K562 treated with DMSO at 1 percent for 12 hours (cell line): ENCODE results near the gene UTP4. TPM values are rescaled to one million over a fixed set of nuclear protein-coding genes. Genes with fewer than 3 reads are reported as not detected.

Experiments used
- total RNA-seq: library from RNA; unstranded; fragments of 300-600 nt; gene quantifications from 2 replicates; pipeline ENCODE4 v1.2.3, GENCODE V29; 2022; ENCODE audit not compliant: insufficient read depth

Gene UTP4
- total RNA-seq = 21.8 and 47.2 TPM in 2 replicates

GRCh38 chr16:69132424-69133252 is at the start of gene UTP4, which contains the start of gene CHTF8:
UTP4 (plus strand) TSS chr16:69132649; CDS start chr16:69133460, 811 bp downstream.
CHTF8 (minus strand) TSS chr16:69132588; CDS start chr16:69121458, 11,130 bp downstream.

GRCh38 chr16:69105501-69106361 is 26.7 kb upstream of the UTP4 start, which contains the start of gene HAS3:
HAS3 (plus strand) TSS chr16:69105653; CDS start chr16:69109396, 3,743 bp downstream.

GRCh38 chr16:69186642-69187445 is 54.4 kb downstream of the UTP4 start, which contains the start of gene SNTB2:
SNTB2 (plus strand) TSS chr16:69187164; CDS start chr16:69187167, 3 bp downstream.

Other genes starting within 250 kb of the UTP4 start
- 0.32 TPM in 1 of 2 replicates, not detected in the other for gene HAS3, start 27.0 kb upstream of the UTP4 start, total RNA-seq
- 88.8 and 159 TPM in 2 replicates for gene CHTF8, start 61 bp upstream of the UTP4 start, total RNA-seq
- 1.9 and 8.6 TPM in 2 replicates for gene SNTB2, start 54.5 kb downstream of the UTP4 start, total RNA-seq
- 50.1 and 65.2 TPM in 2 replicates for gene VPS4A, start 178.7 kb downstream of the UTP4 start, total RNA-seq
- 20.1 and 21.3 TPM in 2 replicates for gene PDF, start 197.9 kb downstream of the UTP4 start, total RNA-seq
- 23.7 and 40.3 TPM in 2 replicates for gene COG8, start 206.9 kb downstream of the UTP4 start, total RNA-seq
- gene NIP7, start 207.1 kb downstream of the UTP4 start, total RNA-seq = 10.4 and 17.9 TPM in 2 replicates
- gene TMED6, start 219.1 kb downstream of the UTP4 start, total RNA-seq = 0.96 TPM in 1 of 2 replicates, not detected in the other